GM19351 (cell line): ENCODE data around the gene CDH5.

ENCODE experiments used
- ATAC-seq: cut with Tn5 transposase; IDR thresholded peaks from one replicate; pipeline ENCODE4 v1.9.1; 2021; ENCODE audit warnings: mild to moderate bottlenecking, moderate library complexity; ENCODE audit not compliant: unreplicated experiment

Gene CDH5

DNA sequence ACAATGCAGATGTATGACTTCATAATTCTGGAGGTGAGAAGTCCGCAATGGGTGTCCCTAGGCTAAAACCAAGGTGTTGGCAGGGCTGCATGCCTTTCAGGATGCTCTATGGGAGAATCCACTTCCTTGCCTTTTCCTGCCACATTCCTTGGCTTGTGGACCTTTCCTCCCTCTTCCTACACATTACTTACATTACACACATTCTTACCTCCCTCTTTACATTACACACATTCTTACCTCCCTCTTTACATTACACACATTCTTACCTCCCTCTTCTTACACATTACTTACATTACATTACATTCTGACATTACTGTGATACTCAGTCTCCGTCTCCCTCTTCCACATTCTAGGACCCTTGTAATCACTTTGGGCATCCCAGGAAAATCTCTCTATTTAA is 14.2 kb upstream of the CDH5 start:
- ATAC-seq, result no peak

GRCh38 chr16:66353055-66353454 is 13.4 kb upstream of the CDH5 start:
- no peak for ATAC-seq

- ATAC-seq, result no peak
Measured at GRCh38 chr16:66354034-66354909, 12.2 kb upstream of the CDH5 start.

DNA sequence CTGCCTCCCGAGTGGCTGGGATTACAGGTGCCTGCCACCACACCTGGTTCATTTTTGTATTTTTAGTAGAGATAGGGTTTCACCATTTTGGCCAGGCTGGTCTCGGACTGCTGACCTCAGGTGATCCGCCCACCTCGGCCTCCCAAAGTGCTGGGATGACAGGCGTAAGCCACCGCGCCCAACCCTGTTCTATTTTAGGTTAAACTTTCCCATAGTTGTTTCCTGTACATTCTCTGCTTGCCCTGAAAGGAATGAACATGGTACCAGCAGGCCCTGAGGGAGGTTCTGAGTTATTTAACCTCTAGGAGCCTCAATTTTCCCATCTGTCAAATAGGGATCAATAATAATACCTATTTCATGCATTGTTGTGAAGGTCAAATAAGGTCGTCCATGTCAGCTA is 11.0 kb upstream of the CDH5 start:
- ATAC-seq, result no peak

DNA sequence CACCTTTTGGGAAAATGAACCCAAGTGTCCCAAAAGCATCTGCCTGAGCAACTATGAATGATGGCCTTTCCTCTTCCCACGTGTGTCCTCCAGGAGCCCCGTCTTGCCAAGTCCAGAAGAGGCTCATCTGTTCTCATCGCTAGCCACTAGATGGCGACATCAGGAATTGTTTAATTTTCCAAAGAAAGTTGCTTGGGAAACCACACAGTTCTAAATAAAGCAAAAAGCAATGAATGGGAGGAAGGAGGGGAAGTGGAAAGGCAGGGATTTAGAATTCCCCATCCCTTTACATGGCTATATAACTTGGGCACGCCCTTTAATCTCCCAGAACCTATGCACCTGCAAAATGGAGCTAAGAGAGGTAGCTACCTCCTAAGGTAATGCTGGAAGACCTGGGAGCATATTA is 9.0 kb upstream of the CDH5 start:
- no peak for ATAC-seq

- ATAC-seq, result no peak
Measured at GRCh38 chr16:66358231-66358630, 8.3 kb upstream of the CDH5 start.

DNA sequence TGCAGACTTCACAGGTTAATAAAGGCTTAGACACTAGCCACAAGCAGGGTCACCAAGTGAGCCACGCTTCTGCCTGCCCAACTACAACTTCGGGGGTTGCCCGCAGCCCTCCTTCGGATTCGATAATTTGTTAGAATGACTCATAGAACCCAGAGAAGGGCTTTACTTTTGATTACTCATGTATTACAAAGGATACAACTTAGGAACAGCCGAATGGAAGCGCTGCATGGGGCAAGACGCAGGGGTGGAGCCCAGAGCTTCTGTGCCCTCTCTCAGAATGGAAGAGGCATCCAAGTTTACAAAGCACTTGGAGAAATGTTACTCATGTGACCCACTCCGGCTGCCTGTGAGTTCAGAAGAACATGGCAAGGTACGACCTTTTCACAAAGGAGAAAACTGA is 7.5 kb upstream of the CDH5 start:
- no peak for ATAC-seq

GRCh38 chr16:66359811-66360608 is 6.5 kb upstream of the CDH5 start:
- no peak for ATAC-seq

DNA sequence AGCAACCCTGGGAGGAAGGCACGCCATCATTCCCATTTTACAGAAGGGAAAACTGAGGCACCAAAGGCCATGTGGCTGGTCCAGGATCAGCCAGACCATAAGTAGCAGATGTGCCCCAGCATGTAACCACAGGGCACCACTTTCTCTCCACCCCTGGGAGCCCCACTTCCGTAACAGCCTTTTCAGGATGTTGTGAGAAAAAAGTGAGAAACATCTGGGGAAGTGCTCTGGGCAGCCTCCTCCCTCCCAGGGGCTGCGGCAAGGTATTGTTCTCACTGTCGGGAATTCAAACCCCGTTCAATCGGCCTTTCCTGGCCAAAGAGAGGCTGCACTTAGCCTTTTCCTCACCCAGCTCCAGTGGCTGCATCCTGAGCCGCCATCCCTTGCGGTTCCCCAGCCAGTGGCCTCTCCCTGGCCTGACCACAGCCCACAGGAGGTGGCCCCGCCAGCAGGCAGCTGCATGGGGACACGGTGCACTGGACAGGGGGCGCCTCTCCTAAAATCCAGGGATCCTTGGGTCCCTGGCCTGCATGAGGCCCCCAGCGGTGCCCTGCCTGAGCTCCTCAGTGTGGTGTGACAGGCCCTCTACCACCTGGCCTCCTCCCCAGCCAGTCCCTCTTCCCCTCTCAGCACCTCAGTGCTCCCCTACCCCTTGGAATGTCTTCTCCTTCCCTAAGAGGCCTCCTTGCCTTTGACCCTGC is 5.7 kb upstream of the CDH5 start:
- ATAC-seq, result no peak

DNA sequence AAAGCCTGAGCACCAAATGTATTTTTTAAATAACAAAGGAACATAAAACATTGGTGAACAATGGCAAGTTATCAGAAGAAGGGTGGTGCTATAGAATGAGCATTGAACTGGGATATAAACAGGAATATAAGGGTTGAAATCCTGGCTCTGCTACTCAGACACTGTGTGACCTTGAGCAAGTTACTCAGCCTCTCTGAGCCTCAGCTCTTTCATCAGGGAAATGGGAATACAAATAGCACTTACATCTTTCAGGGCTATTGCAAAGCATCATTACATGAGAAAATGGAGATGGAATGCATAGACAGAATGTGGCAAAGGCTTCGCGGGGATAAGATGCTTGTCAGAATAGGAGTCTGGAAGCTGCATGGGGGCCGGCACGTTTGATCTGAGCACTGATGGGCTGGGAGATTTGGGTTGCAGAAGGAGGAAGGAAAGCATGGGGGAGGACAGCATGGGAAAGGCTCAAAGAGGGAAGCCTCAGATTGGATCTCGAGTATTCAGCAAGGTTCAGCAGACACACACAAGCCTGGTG is 4.8 kb upstream of the CDH5 start:
- ATAC-seq, result no peak

DNA sequence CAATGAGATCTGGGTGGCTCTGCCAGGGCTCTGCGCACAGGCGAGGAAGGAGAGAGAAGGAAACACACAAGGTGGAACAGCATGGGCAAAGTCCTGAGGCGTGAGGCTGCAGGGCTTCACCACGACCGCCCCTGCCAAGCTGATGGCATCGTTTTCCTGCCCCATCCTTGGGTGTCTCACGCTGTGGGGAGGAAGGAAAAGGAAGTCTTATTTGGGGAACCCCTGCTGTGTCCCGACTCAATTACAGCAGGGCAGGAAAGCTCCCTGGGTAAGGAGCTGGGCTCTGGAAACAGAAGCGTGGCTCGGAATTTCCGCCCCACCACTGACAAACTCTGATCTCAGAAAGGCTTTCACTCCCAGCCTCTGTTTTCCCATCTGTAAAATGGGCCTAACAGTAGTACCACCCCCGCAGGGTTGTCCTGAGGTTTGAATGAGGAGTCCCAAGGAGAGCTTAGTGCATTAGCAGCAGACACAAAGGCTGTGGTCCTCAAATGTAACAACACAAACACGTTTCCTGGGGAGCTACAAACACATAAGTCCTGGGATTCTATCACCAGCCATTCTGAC is 3.2 kb upstream of the CDH5 start:
- ATAC-seq, result no peak

- ATAC-seq, result no peak
Measured at GRCh38 chr16:66364117-66364958, 2.2 kb upstream of the CDH5 start.

DNA sequence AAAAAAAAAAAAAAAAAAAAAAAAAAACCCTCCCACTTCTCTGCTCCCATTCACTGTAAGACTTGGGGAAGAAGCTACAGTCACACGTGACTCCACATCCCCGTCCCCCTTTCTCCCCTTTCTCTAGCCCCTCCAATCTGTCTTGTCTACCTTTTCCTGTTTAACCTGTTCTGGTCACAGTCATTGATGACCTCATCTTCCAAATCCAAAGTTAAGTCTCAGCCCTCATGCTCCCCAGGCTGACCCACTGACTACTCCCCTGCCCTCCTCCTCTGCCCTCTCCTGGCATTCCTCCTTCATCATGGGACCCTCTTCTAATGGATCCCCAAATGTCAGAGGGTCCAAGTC is 1.6 kb upstream of the CDH5 start:
- ATAC-seq, result no peak

- ATAC-seq, result no peak
Measured at GRCh38 chr16:66365651-66366050, 840 bp upstream of the CDH5 start.

GRCh38 chr16:66367968-66368891 is 1.7 kb downstream of the CDH5 start:
- ATAC-seq, result no peak

DNA sequence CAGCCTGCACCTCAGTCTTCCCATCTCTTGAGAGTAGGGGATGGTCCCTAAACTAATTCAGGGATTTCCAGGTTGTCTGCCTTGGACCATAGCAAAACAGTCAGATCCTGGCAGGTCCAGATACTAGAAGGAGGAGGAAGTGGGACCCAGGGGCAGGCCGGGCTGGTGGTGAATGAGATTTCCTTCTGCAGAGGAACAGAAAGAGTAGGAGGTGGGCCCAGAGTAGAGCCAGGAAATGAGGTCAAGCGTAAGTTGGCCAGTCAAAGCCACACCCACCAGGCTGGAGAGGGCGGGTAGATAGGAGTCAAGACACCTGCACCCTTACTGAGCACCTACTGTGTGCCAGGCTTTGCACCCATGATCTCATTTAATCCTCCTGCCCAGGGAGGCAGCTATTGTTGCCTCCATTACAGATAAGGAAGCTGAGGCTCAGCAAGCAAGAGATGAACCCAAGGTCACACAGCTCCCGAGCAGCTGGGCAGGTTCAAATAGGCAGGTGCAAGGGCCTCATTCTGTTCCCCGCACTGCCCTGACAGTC is 2.6 kb downstream of the CDH5 start:
- ATAC-seq, result peak; percentile 85

GRCh38 chr16:66370786-66371684 is 4.5 kb downstream of the CDH5 start:
- ATAC-seq, result no peak
